ENCODE data around the gene ARMC9.

Gene ARMC9

GRCh38 chr2:231290321-231291015 lies 92.0 kb downstream of the ARMC9 start:
- TF ChIP-seq CTCF (IDR thresholded peaks at IDR 0.05) = no peak

- no peak for TF ChIP-seq CTCF (IDR thresholded peaks at IDR 0.05)
These were observed 94.2 kb downstream of the ARMC9 start for GRCh38 chr2:231292472-231293134.

DNA sequence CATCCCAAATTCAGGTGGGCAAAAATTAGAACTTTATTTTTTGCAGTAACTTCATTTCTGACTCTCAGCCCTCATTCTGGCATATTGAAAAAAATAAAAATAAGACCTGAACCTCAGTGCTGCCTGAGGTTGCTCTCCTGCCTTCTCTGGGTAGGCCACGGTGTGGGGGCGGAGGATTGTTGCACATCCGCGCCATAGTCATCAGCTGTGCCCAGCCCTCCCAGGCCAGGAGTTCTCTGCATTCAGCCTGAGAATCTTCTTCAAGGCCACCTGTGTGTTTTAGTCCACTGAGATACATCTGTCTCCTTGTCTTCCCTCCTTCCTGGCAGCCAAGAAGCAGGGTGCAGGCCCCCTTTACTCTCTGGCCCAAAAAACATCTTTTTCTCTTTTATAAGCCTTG lies 94.7 kb downstream of the ARMC9 start:
- no peak for TF ChIP-seq CTCF (IDR thresholded peaks at IDR 0.05)

DNA sequence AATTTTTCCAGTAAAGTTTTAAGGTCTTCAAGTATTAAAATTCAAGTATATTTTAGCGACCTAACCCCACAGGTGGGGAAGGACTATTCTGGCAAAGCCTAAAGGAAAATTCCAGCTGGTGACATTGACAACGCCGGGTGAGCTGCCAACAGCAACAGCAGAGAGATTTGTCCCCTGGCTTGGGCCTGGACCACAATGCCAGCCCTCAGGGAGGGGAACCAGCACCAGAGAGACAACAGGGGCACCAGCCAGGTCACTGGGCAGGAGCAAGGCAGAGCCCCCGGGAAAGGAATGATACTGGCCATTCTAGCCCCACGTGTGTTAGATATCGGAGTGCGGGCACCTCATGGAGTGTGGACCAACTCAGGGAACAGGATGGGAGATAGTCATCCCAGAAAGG lies 95.7 kb downstream of the ARMC9 start:
- TF ChIP-seq CTCF (IDR thresholded peaks at IDR 0.05) = no peak

GRCh38 chr2:231294571-231295362 lies 96.3 kb downstream of the ARMC9 start:
- no peak for TF ChIP-seq CTCF (IDR thresholded peaks at IDR 0.05)

GRCh38 chr2:231295363-231295655 lies 96.9 kb downstream of the ARMC9 start:
- TF ChIP-seq CTCF (IDR thresholded peaks at IDR 0.05) = no peak

DNA sequence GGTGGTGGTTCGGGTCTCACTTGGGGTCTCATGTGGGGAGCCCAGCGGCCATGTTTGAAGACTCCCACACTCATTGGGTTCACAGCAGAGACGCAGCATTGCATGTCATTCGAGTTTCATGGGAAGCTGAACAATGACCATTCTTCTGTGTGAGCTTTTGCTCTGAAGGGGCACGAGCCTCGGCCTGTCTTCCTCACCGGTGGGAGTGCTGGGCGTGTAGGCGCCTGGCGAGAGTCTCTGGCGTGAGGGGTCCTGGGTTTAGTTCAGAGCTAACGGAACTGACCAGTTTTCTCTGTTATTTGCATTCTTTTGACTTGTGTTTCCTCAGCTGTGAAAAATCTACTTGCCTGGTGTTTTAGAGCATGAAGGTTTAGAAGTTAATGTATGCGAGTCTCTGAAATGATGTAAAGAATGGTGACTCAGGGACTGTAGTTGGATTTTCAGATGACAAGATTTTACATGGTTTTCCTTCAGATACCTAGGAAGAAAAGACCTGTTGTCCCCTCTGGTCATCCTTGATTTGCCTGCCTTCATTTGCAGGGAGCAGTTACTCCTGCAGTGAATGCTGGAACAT lies 98.1 kb downstream of the ARMC9 start:
- TF ChIP-seq CTCF (IDR thresholded peaks at IDR 0.05) = no peak
